ENCODE data around the gene PROS1.

GRCh38 chr3:93855401-93855800 lies 118.3 kb downstream of the PROS1 start:
- TF ChIP-seq CTCF (IDR thresholded peaks at IDR 0.05 in 8 of 11, conservative IDR thresholded peaks at IDR 0.05 in 3 of 11) = no peak
- TF ChIP-seq POLR2AphosphoS5 (IDR thresholded peaks at IDR 0.05) = no peak
